ENCODE data around the gene LRRC19.

GRCh38 chr9:27037499-27037898 lies 32.0 kb upstream of the LRRC19 start:
- TF ChIP-seq CTCF (conservative IDR thresholded peaks at IDR 0.05; ENCODE audit: low read depth, low read length) (no peak), EZH2phosphoT487 (IDR thresholded peaks at IDR 0.05; ENCODE audit: borderline replicate concordance, low read length) (no peak), EZH2 (IDR thresholded peaks at IDR 0.05; ENCODE audit: low read length, unreplicated experiment) (no peak)
